Measurements from ENCODE around the gene WDR17. TPM values are rescaled to one million over a fixed set of nuclear protein-coding genes. Genes with fewer than 3 reads are reported as not detected.

WDR17 gene
- total and polyA plus RNA-seq, 2 of the 13 experiments (the other 11 are each of a cell fraction or from before 2014, with no cell fraction given): not detected

GRCh38 chr4:176222149-176222548 lies 156.5 kb downstream of the WDR17 start (continued):
- TF ChIP-seq ZBTB40 (IDR thresholded peaks at IDR 0.05) (no peak), ZBTB40 (CRISPR knock-in tag; IDR thresholded peaks at IDR 0.05) (no peak)

- DNase-seq (ENCODE audit: low spot score) (no peak), ATAC-seq (no peak), FAIRE-seq (no peak)
- Histone ChIP-seq H4K20me1 (ENCODE audit: insufficient read depth, low read length) (no peaks in the 10 kb centered on the region), H3K4me1 (ENCODE audit: insufficient read depth, low read length) (no peaks in the 10 kb centered on the region), H3K27ac (ENCODE audit: extremely low read length, insufficient read depth, low read length) (no peak overlapping the region), H2AFZ (ENCODE audit: low read length) (no peak overlapping the region), H3K9ac (ENCODE audit: insufficient read depth, low read depth, low read length) (no peak overlapping the region), H3K4me2 (ENCODE audit: low read depth, low read length) (no peak overlapping the region), H3K4me3 (replicated peaks in 1 of 3; ENCODE audit: insufficient read depth in 1 of 3, low read depth in 2 of 3, low read length in 3 of 3) (no peak overlapping the region), H3K9me3 (ENCODE audit: low read length) (no peaks in the 10 kb centered on the region), H3K27me3 (ENCODE audit: control insufficient read depth in 1 of 2, insufficient read depth in 2 of 2, low read length in 2 of 2) (no peaks in the 10 kb centered on the region), H3K36me3 (replicated peaks in 1 of 2; ENCODE audit: control insufficient read depth in 1 of 2, insufficient read depth in 2 of 2, low read length in 2 of 2) (no peaks in the 10 kb centered on the region), H3K79me2 (ENCODE audit: insufficient read depth, low read length) (no peaks in the 10 kb centered on the region)
- intact Hi-C loops (cut with micrococcal nuclease; ENCODE audit: unreplicated experiment) (no loop called here), in situ Hi-C loops (cut with HindIII; ENCODE audit: extremely low pct_ligation_motif_present, low pct_unique_long_range_greater_than_20kb) (no loop called here)
- ChIA-PET POLR2A (no interaction called here), CTCF (ENCODE audit: low intra/inter-chr PET ratio, low total read pairs) (no interaction called here)
- WGBS (ENCODE audit: low lambda C conversion rate): 6% methylated on average over 2 of the region's 2 CpGs
- no TSS peak for BruUV-seq (replicated peaks)
- TF ChIP-seq USF2 (IDR thresholded peaks at IDR 0.05; ENCODE audit: low read depth, low read length) (no peak), USF2 (CRISPR knock-in tag; IDR thresholded peaks at IDR 0.05; ENCODE audit: borderline replicate concordance) (no peak), GPBP1L1 (CRISPR knock-in tag; IDR thresholded peaks at IDR 0.05) (no peak), ZNF333 (CRISPR knock-in tag; IDR thresholded peaks at IDR 0.05; ENCODE audit: borderline replicate concordance) (no peak), ZNF660 (CRISPR knock-in tag; IDR thresholded peaks at IDR 0.05; ENCODE audit: borderline replicate concordance, low read depth) (no peak), ESRRA (CRISPR knock-in tag; IDR thresholded peaks at IDR 0.05; ENCODE audit: low read depth) (no peak), ZNF101 (CRISPR knock-in tag; IDR thresholded peaks at IDR 0.05; ENCODE audit: borderline replicate concordance, low read depth) (no peak)
Measured at GRCh38 chr4:176223561-176223960, 157.9 kb downstream of the WDR17 start.
